GM23338 (cell line): Measurements from ENCODE around the gene DLL4. TPM values are rescaled to one million over a fixed set of nuclear protein-coding genes. Genes with fewer than 3 reads are reported as not detected.

Source experiments
- ATAC-seq: fragments of 200-7000 bp; cut with Tn5 transposase; 3 replicates; pipeline ENCODE4 v1.9.1; 2020
- DNase-seq: peaks from one replicate; pipeline ENCODE4 v3.0.0-alpha.2; 2015; ENCODE audit warnings: low spot score
- H2AFZ ChIP-seq: fragments of 200-600 bp; sonication (generic); 2 replicates; pipeline ENCODE4 v1.8.0; 2016; ENCODE audit warnings: antibody characterized with exemption, mild to moderate bottlenecking, moderate library complexity
- H3F3A ChIP-seq: fragments of 200-600 bp; sonication (generic); replicated peaks from 2 replicates; pipeline ENCODE4 v1.8.0; 2017; ENCODE audit warnings: antibody characterized with exemption, mixed run types, low read depth
- H3K27ac ChIP-seq: fragments of 200-600 bp; sonication (generic); 2 replicates; pipeline ENCODE4 v1.6.1; 2016; ENCODE audit warnings: low read depth
- H3K27me3 ChIP-seq: fragments of 200-600 bp; sonication (generic); 2 replicates; pipeline ENCODE4 v1.8.0; 2016; ENCODE audit warnings: mild to moderate bottlenecking, mixed run types, moderate library complexity; ENCODE audit not compliant: insufficient read depth
- H3K36me3 ChIP-seq: fragments of 200-600 bp; sonication (generic); 2 replicates; pipeline ENCODE4 v1.8.0; 2016; ENCODE audit warnings: mild to moderate bottlenecking; ENCODE audit not compliant: insufficient read depth
- H3K4me1 ChIP-seq: fragments of 200-600 bp; sonication (generic); 2 replicates; pipeline ENCODE4 v1.8.0; 2016; ENCODE audit warnings: mild to moderate bottlenecking, moderate library complexity; ENCODE audit not compliant: insufficient read depth
- H3K4me2 ChIP-seq: fragments of 200-600 bp; sonication (generic); 2 replicates; pipeline ENCODE4 v1.7.1; 2017; ENCODE audit warnings: mixed run types
- H3K4me3 ChIP-seq: fragments of 200-600 bp; sonication (generic); 2 replicates; pipeline ENCODE4 v1.6.1; 2016; ENCODE audit warnings: mixed run types
- H3K79me2 ChIP-seq: fragments of 200-600 bp; sonication (generic); replicated peaks from 2 replicates; pipeline ENCODE4 v1.8.0; 2017; ENCODE audit warnings: mild to moderate bottlenecking; ENCODE audit not compliant: insufficient read depth
- H3K9me2 ChIP-seq: fragments of 200-600 bp; sonication (generic); 2 replicates; pipeline ENCODE4 v1.8.0; 2017; ENCODE audit not compliant: insufficient read depth
- H4K20me1 ChIP-seq: fragments of 200-600 bp; sonication (generic); replicated peaks from 2 replicates; pipeline ENCODE4 v1.8.0; 2017; ENCODE audit warnings: mild to moderate bottlenecking; ENCODE audit not compliant: insufficient read depth
- H3K27ac Mint-ChIP-seq: 2 replicates; pipeline ENCODE4 v1.8.0; 2020; ENCODE audit warnings: inconsistent platforms, mild to moderate bottlenecking, moderate library complexity, mixed read lengths
- H3K27me3 Mint-ChIP-seq: 3 replicates; pipeline ENCODE4 v1.8.0; 2022; ENCODE audit warnings: low read depth, mild to moderate bottlenecking, moderate library complexity, mixed read lengths, inconsistent platforms; ENCODE audit not compliant: insufficient read depth, poor library complexity
- H3K36me3 Mint-ChIP-seq: 3 replicates; pipeline ENCODE4 v1.8.0; 2021; ENCODE audit warnings: low read depth, mild to moderate bottlenecking, inconsistent platforms, moderate library complexity, mixed read lengths
- H3K4me1 Mint-ChIP-seq: 3 replicates; pipeline ENCODE4 v1.8.0; 2020; ENCODE audit warnings: mild to moderate bottlenecking, inconsistent platforms, mixed read lengths
- H3K4me3 Mint-ChIP-seq: 3 replicates; pipeline ENCODE4 v1.8.0; 2021; ENCODE audit warnings: moderate library complexity, mild to moderate bottlenecking, inconsistent platforms, mixed read lengths
- H3K9me3 Mint-ChIP-seq: 3 replicates; pipeline ENCODE4 v1.8.0; 2020; ENCODE audit warnings: moderate library complexity, mild to moderate bottlenecking, inconsistent platforms, mixed read lengths
- CREB1 ChIP-seq: fragments of 250-450 bp; sonication (Bioruptor Pico); IDR thresholded peaks from 2 replicates; pipeline ENCODE4 v1.5.0; 2020; ENCODE audit warnings: low read depth, mild to moderate bottlenecking, moderate library complexity
- CTCF ChIP-seq, 2 experiments: fragments of 200-600 bp in 1 of 2; sonication (generic) in 1 of 2; conservative IDR thresholded peaks; 2 replicates each; pipeline versions ENCODE4 v1.5.1 to v1.6.1; 2016 to 2017; ENCODE audit warnings: antibody characterized with exemption in 2 of 2, low read depth in 2 of 2, mild to moderate bottlenecking in 2 of 2, moderate library complexity in 1 of 2
- EZH2 ChIP-seq: fragments of 200-600 bp; sonication (generic); IDR thresholded peaks from one replicate; pipeline ENCODE4 v1.8.0; 2017; ENCODE audit warnings: antibody characterized with exemption, mild to moderate bottlenecking, low read depth; ENCODE audit not compliant: unreplicated experiment
- EZH2phosphoT487 ChIP-seq: fragments of 200-600 bp; sonication (generic); IDR thresholded peaks from one replicate; pipeline ENCODE4 v1.8.1; 2018; ENCODE audit warnings: antibody characterized with exemption; ENCODE audit not compliant: unreplicated experiment
- JUNB ChIP-seq: IDR thresholded peaks from one replicate; pipeline ENCODE4 v1.6.1; 2016; ENCODE audit warnings: antibody characterized with exemption; ENCODE audit not compliant: unreplicated experiment
- NANOG ChIP-seq: IDR thresholded peaks from 2 replicates; pipeline ENCODE4 v1.6.1; 2016; ENCODE audit warnings: antibody characterized with exemption, borderline replicate concordance
- POLR2AphosphoS5 ChIP-seq: IDR thresholded peaks from 2 replicates; pipeline ENCODE4 v1.6.1; 2016; ENCODE audit warnings: antibody characterized with exemption, low read depth
- STAT1 ChIP-seq: IDR thresholded peaks from one replicate; pipeline ENCODE4 v1.6.1; 2016; ENCODE audit warnings: antibody characterized with exemption; ENCODE audit not compliant: unreplicated experiment
- ZNF114 ChIP-seq: fragments of 250-450 bp; sonication (Bioruptor Pico); IDR thresholded peaks from 2 replicates; pipeline ENCODE4 v1.5.0; 2020; ENCODE audit warnings: mild to moderate bottlenecking, moderate library complexity
- ZNF331 ChIP-seq: fragments of 250-450 bp; sonication (Bioruptor Pico); IDR thresholded peaks from 2 replicates; pipeline ENCODE4 v1.5.0; 2020; ENCODE audit warnings: low read depth, mild to moderate bottlenecking, moderate library complexity
- ZNF462 ChIP-seq: fragments of 250-450 bp; sonication (Bioruptor Pico); IDR thresholded peaks from 2 replicates; pipeline ENCODE4 v1.5.0; 2020; ENCODE audit warnings: mild to moderate bottlenecking, moderate library complexity
- polyA plus RNA-seq: library from polyadenylated mRNA; unstranded; fragments of >200 nt; fragmentation: Nextera tagmentation; extraction: Ambion mirVana; gene quantifications from 2 replicates; pipeline ENCODE4 v1.2.1, GENCODE V29; 2016
- total RNA-seq: library from RNA; depleted of rRNA; stranded (reverse); fragments of >200 nt; shearing (Covaris generic); gene quantifications from 2 replicates; pipeline ENCODE4 v1.2.3, GENCODE V29; 2014
- TF ChIP-seq, protein P1 (sequence below): IDR thresholded peaks from one replicate; pipeline ENCODE4 v1.6.1; 2018; ENCODE audit warnings: antibody characterized with exemption; ENCODE audit not compliant: unreplicated experiment
- TF ChIP-seq, protein P2 (sequence below): IDR thresholded peaks from 2 replicates; pipeline ENCODE4 v1.6.1; 2016; ENCODE audit warnings: antibody characterized with exemption

DLL4 gene
- total and polyA plus RNA-seq, 2 experiments from 2014 or later: 0.31 to 0.99 TPM

- Histone ChIP-seq H3K4me1 (peaks cover 11% of the 10 kb centered on the region; the same call in 1 of the 2 replicates), H3K79me2 (peaks cover 7% of the 10 kb centered on the region), H4K20me1 (no peaks in the 10 kb centered on the region), H3K27me3 (no peaks in the 10 kb centered on the region), H2AFZ (no peak overlapping the region), H3K9me2 (no peaks in the 10 kb centered on the region), H3K4me3 (no peak overlapping the region), H3F3A (peaks cover 22% of the 10 kb centered on the region), H3K4me2 (no peak overlapping the region), H3K27ac (no peak overlapping the region), H3K36me3 (no peaks in the 10 kb centered on the region; the same call in 1 of the 2 replicates)
- ATAC-seq (no peak), DNase-seq (no peak)
- peaks cover 33% of the 10 kb centered on the region for H3K27me3 Mint-ChIP-seq
- no peak overlapping the region for H3K27ac Mint-ChIP-seq
- H3K9me3 Mint-ChIP-seq: no peaks in the 10 kb centered on the region; the same call in 1 of the 3 replicates
- peaks cover 31% of the 10 kb centered on the region for H3K36me3 Mint-ChIP-seq
- H3K4me3 Mint-ChIP-seq: no peak overlapping the region
- TF ChIP-seq STAT1 (no peak), ZNF331 (CRISPR knock-in tag) (no peak), ZNF462 (no peak), NANOG (no peak), EZH2 (no peak), POLR2AphosphoS5 (no peak), EZH2phosphoT487 (no peak), CREB1 (CRISPR knock-in tag) (no peak), CTCF (conservative IDR thresholded peaks at IDR 0.05; ENCODE audit: low read depth in 2 of 2) (no peak), JUNB (no peak), ZNF114 (no peak)
- TF ChIP-seq, protein P1, sequence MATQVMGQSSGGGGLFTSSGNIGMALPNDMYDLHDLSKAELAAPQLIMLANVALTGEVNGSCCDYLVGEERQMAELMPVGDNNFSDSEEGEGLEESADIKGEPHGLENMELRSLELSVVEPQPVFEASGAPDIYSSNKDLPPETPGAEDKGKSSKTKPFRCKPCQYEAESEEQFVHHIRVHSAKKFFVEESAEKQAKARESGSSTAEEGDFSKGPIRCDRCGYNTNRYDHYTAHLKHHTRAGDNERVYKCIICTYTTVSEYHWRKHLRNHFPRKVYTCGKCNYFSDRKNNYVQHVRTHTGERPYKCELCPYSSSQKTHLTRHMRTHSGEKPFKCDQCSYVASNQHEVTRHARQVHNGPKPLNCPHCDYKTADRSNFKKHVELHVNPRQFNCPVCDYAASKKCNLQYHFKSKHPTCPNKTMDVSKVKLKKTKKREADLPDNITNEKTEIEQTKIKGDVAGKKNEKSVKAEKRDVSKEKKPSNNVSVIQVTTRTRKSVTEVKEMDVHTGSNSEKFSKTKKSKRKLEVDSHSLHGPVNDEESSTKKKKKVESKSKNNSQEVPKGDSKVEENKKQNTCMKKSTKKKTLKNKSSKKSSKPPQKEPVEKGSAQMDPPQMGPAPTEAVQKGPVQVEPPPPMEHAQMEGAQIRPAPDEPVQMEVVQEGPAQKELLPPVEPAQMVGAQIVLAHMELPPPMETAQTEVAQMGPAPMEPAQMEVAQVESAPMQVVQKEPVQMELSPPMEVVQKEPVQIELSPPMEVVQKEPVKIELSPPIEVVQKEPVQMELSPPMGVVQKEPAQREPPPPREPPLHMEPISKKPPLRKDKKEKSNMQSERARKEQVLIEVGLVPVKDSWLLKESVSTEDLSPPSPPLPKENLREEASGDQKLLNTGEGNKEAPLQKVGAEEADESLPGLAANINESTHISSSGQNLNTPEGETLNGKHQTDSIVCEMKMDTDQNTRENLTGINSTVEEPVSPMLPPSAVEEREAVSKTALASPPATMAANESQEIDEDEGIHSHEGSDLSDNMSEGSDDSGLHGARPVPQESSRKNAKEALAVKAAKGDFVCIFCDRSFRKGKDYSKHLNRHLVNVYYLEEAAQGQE: no peak
- TF ChIP-seq, protein P2, sequence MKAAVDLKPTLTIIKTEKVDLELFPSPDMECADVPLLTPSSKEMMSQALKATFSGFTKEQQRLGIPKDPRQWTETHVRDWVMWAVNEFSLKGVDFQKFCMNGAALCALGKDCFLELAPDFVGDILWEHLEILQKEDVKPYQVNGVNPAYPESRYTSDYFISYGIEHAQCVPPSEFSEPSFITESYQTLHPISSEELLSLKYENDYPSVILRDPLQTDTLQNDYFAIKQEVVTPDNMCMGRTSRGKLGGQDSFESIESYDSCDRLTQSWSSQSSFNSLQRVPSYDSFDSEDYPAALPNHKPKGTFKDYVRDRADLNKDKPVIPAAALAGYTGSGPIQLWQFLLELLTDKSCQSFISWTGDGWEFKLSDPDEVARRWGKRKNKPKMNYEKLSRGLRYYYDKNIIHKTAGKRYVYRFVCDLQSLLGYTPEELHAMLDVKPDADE: no peak
- peaks cover 38% of the 10 kb centered on the region for H3K4me1 Mint-ChIP-seq
These were observed 31.8 kb downstream of the DLL4 start for GRCh38 chr15:40960925-40961324.
